WTC11 (cell line): ENCODE results near the gene SNAP47. TPM values are rescaled to one million over a fixed set of nuclear protein-coding genes. Genes with fewer than 3 reads are reported as not detected.

ENCODE experiments used
- ATAC-seq: fragments of 200-7000 bp; cut with Tn5 transposase; 2 replicates; pipeline ENCODE4 v1.10.0; 2021; ENCODE audit warnings: mild to moderate bottlenecking, moderate library complexity
- CTCF ChIA-PET: fragments of 300-600 bp; sonication (Branson Sonifier 250); formaldehyde crosslinking; loops from one replicate; lab custom pipeline; 2021; ENCODE audit warnings: antibody characterized with exemption; lab: Charles Lee
- POLR2A ChIA-PET: fragments of 350-600 bp; sonication (Branson Sonifier 250); formaldehyde crosslinking; loops from one replicate; lab custom pipeline; 2021; ENCODE audit warnings: antibody characterized with exemption; lab: Charles Lee
- DNase-seq: peaks from one replicate; pipeline ENCODE4 v3.0.0; 2021; ENCODE audit warnings: low spot score
- H3K27ac Mint-ChIP-seq: 2 replicates; pipeline ENCODE4 v1.8.0; 2021; ENCODE audit warnings: mixed read lengths
- H3K27me3 Mint-ChIP-seq: 2 replicates; pipeline ENCODE4 v1.8.0; 2021; ENCODE audit warnings: low read depth, mild to moderate bottlenecking, moderate library complexity, mixed read lengths
- H3K36me3 Mint-ChIP-seq: 2 replicates; pipeline ENCODE4 v1.8.0; 2021; ENCODE audit warnings: mixed read lengths
- H3K4me1 Mint-ChIP-seq: 2 replicates; pipeline ENCODE4 v1.8.0; 2022; ENCODE audit warnings: mixed read lengths
- H3K4me3 Mint-ChIP-seq: 2 replicates; pipeline ENCODE4 v1.8.0; 2021; ENCODE audit warnings: mild to moderate bottlenecking, moderate library complexity, mixed read lengths
- H3K9me3 Mint-ChIP-seq: 2 replicates; pipeline ENCODE4 v1.8.0; 2021; ENCODE audit warnings: mixed read lengths
- AR ChIP-seq: fragments of 250-450 bp; sonication (Bioruptor Pico); IDR thresholded peaks from 2 replicates; pipeline ENCODE4 v1.9.0; 2021; ENCODE audit warnings: mild to moderate bottlenecking
- ATF6 ChIP-seq: sonication (generic); formaldehyde crosslinking; IDR thresholded peaks from 2 replicates; pipeline ENCODE4 v1.8.1; 2023; ENCODE audit warnings: mild to moderate bottlenecking, missing genetic modification reagents
- CREM ChIP-seq: sonication (generic); formaldehyde crosslinking; IDR thresholded peaks from 2 replicates; pipeline ENCODE4 v1.8.1; 2022; ENCODE audit warnings: mild to moderate bottlenecking, missing genetic modification reagents, moderate library complexity
- E2F1 ChIP-seq: sonication (generic); formaldehyde crosslinking; IDR thresholded peaks from 2 replicates; pipeline ENCODE4 v1.8.0; 2022; ENCODE audit warnings: mild to moderate bottlenecking, missing genetic modification reagents
- HMGXB4 ChIP-seq: sonication (generic); formaldehyde crosslinking; IDR thresholded peaks from 2 replicates; pipeline ENCODE4 v1.8.1; 2023; ENCODE audit warnings: mild to moderate bottlenecking, moderate library complexity, missing genetic modification reagents
- NFATC4 ChIP-seq: fragments of 250-450 bp; sonication (Bioruptor Pico); IDR thresholded peaks from 2 replicates; pipeline ENCODE4 v1.9.0; 2021; ENCODE audit warnings: mild to moderate bottlenecking
- NFE2L1 ChIP-seq: sonication (generic); formaldehyde crosslinking; IDR thresholded peaks from 2 replicates; pipeline ENCODE4 v1.8.1; 2023; ENCODE audit warnings: missing genetic modification reagents
- NFYB ChIP-seq: sonication (generic); formaldehyde crosslinking; conservative IDR thresholded peaks from 2 replicates; pipeline ENCODE4 v1.8.0; 2022; ENCODE audit warnings: low read depth, missing genetic modification reagents
- NR1H2 ChIP-seq: sonication (generic); formaldehyde crosslinking; IDR thresholded peaks from 2 replicates; pipeline ENCODE4 v1.9.0; 2021; ENCODE audit warnings: mild to moderate bottlenecking, moderate library complexity, missing genetic modification reagents
- PRDM15 ChIP-seq: sonication (generic); formaldehyde crosslinking; IDR thresholded peaks from 2 replicates; pipeline ENCODE4 v1.8.0; 2022; ENCODE audit warnings: missing genetic modification reagents
- RELA ChIP-seq: sonication (generic); formaldehyde crosslinking; IDR thresholded peaks from 2 replicates; pipeline ENCODE4 v1.8.1; 2022; ENCODE audit warnings: missing genetic modification reagents, mild to moderate bottlenecking, borderline replicate concordance
- SMAD3 ChIP-seq: sonication (generic); formaldehyde crosslinking; IDR thresholded peaks from 2 replicates; pipeline ENCODE4 v1.8.0; 2022; ENCODE audit warnings: missing genetic modification reagents, mild to moderate bottlenecking, borderline replicate concordance
- SMAD4 ChIP-seq: sonication (generic); formaldehyde crosslinking; IDR thresholded peaks from 2 replicates; pipeline ENCODE4 v1.8.0; 2022; ENCODE audit warnings: mild to moderate bottlenecking, missing genetic modification reagents
- TCF7 ChIP-seq: sonication (generic); formaldehyde crosslinking; IDR thresholded peaks from 2 replicates; pipeline ENCODE4 v1.8.0; 2022; ENCODE audit warnings: mild to moderate bottlenecking, low read depth, missing genetic modification reagents, moderate library complexity
- ZNF121 ChIP-seq: sonication (generic); formaldehyde crosslinking; IDR thresholded peaks from 2 replicates; pipeline ENCODE4 v1.8.0; 2023; ENCODE audit warnings: missing genetic modification reagents
- ZNF281 ChIP-seq: sonication (generic); formaldehyde crosslinking; IDR thresholded peaks from 2 replicates; pipeline ENCODE4 v1.8.0; 2023; ENCODE audit warnings: mild to moderate bottlenecking, missing genetic modification reagents
- ZNF416 ChIP-seq: fragments of 250-450 bp; sonication (Bioruptor Pico); IDR thresholded peaks from 2 replicates; pipeline ENCODE4 v1.9.0; 2021; ENCODE audit warnings: mild to moderate bottlenecking, inconsistent platforms
- ZNF671 ChIP-seq: fragments of 250-450 bp; sonication (Bioruptor Pico); IDR thresholded peaks from 2 replicates; pipeline ENCODE4 v1.8.0; 2021; ENCODE audit warnings: mild to moderate bottlenecking
- total RNA-seq: library from RNA; stranded (reverse); gene quantifications from 3 replicates; pipeline ENCODE4 v1.2.3, GENCODE V29; 2021

SNAP47 gene
- total RNA-seq, 1 experiment from 2014 or later = 50.8 TPM

GRCh38 chr1:227754958-227755357, 19.7 kb downstream of the SNAP47 start:
- no peaks in the 10 kb centered on the region for H3K27me3 Mint-ChIP-seq
- no peaks in the 10 kb centered on the region for H3K4me1 Mint-ChIP-seq
- DNase-seq (no peak), ATAC-seq (no peak)
- no peak overlapping the region for H3K27ac Mint-ChIP-seq
- CTCF ChIA-PET = no interaction called here
- H3K4me3 Mint-ChIP-seq = no peak overlapping the region
- H3K36me3 Mint-ChIP-seq = peaks cover 26% of the 10 kb centered on the region
- no peaks in the 10 kb centered on the region for H3K9me3 Mint-ChIP-seq
- POLR2A ChIA-PET = no interaction called here
- TF ChIP-seq AR (CRISPR knock-in tag) (no peak), NFYB (CRISPR knock-in tag) (no peak), ZNF121 (no peak)

GRCh38 chr1:227756172-227756959, 21.1 kb downstream of the SNAP47 start:
- POLR2A ChIA-PET = no interaction called here
- no peaks in the 10 kb centered on the region for H3K27me3 Mint-ChIP-seq
- H3K4me1 Mint-ChIP-seq = no peaks in the 10 kb centered on the region
- ATAC-seq = no peak
- TF ChIP-seq CREM (CRISPR knock-in tag) (no peak), NFE2L1 (no peak), RELA (CRISPR knock-in tag) (no peak), TCF7 (CRISPR knock-in tag) (no peak), ATF6 (CRISPR knock-in tag) (no peak), E2F1 (CRISPR knock-in tag) (no peak), ZNF416 (CRISPR knock-in tag) (no peak), NR1H2 (CRISPR knock-in tag) (no peak), SMAD3 (CRISPR knock-in tag) (no peak), NFATC4 (CRISPR knock-in tag) (no peak), HMGXB4 (CRISPR knock-in tag) (no peak), ZNF281 (no peak), ZNF671 (CRISPR knock-in tag) (no peak), SMAD4 (CRISPR knock-in tag) (no peak), PRDM15 (no peak)
- H3K9me3 Mint-ChIP-seq = no peaks in the 10 kb centered on the region
- peaks cover 34% of the 10 kb centered on the region for H3K36me3 Mint-ChIP-seq
- H3K27ac Mint-ChIP-seq = no peak overlapping the region
- no peak for DNase-seq
- CTCF ChIA-PET = no interaction called here
- no peak overlapping the region for H3K4me3 Mint-ChIP-seq
